Glutamatergic neuron (in vitro differentiated cells): ENCODE results near the gene SHANK1. TPM values are rescaled to one million over a fixed set of nuclear protein-coding genes. Genes with fewer than 3 reads are reported as not detected.

ENCODE experiments used
- DNase-seq: peaks from one replicate; pipeline ENCODE4 v3.0.0; 2022
- H3K27ac Mint-ChIP-seq: one replicate; pipeline ENCODE4 v1.8.0; 2020; ENCODE audit warnings: mild to moderate bottlenecking, mixed read lengths, inconsistent platforms; ENCODE audit not compliant: unreplicated experiment
- H3K27me3 Mint-ChIP-seq: one replicate; pipeline ENCODE4 v1.8.0; 2020; ENCODE audit warnings: mild to moderate bottlenecking, moderate library complexity, mixed read lengths, inconsistent platforms; ENCODE audit not compliant: unreplicated experiment
- H3K36me3 Mint-ChIP-seq: one replicate; pipeline ENCODE4 v1.8.0; 2020; ENCODE audit warnings: mild to moderate bottlenecking, mixed read lengths, inconsistent platforms; ENCODE audit not compliant: unreplicated experiment
- H3K4me1 Mint-ChIP-seq: one replicate; pipeline ENCODE4 v1.8.0; 2020; ENCODE audit warnings: mild to moderate bottlenecking, low read depth, mixed read lengths, inconsistent platforms; ENCODE audit not compliant: unreplicated experiment
- H3K4me3 Mint-ChIP-seq: one replicate; pipeline ENCODE4 v1.8.0; 2020; ENCODE audit warnings: mild to moderate bottlenecking, mixed read lengths, inconsistent platforms; ENCODE audit not compliant: unreplicated experiment
- H3K9me3 Mint-ChIP-seq: one replicate; pipeline ENCODE4 v1.8.0; 2020; ENCODE audit warnings: mild to moderate bottlenecking, moderate library complexity, mixed read lengths, inconsistent platforms; ENCODE audit not compliant: unreplicated experiment
- CTCF ChIP-seq: fragments of 200-600 bp; sonication (generic); IDR thresholded peaks from one replicate; pipeline ENCODE4 v1.5.0; 2021; ENCODE audit not compliant: partially characterized antibody, unreplicated experiment
- total RNA-seq: library from RNA; stranded (reverse); fragmentation: NEBNext Ultra II Directional; extraction: Animal tissue kit (Norgen Biotek cat#: 25700); gene quantifications from one replicate; pipeline ENCODE4 v1.2.1, GENCODE V29; 2021; ENCODE audit not compliant: unreplicated experiment

The SHANK1 gene
- total RNA-seq, 1 donor from 2014 or later, result 19.0 TPM

- peaks cover 12% of the 10 kb centered on the region for H3K9me3 Mint-ChIP-seq
- DNase-seq, result peak; percentile 53
- no peaks in the 10 kb centered on the region for H3K36me3 Mint-ChIP-seq
- no peak for TF ChIP-seq CTCF
- H3K4me3 Mint-ChIP-seq, result peak overlapping the region; percentile 94
- H3K27me3 Mint-ChIP-seq, result peaks cover 27% of the 10 kb centered on the region
- peaks cover 5% of the 10 kb centered on the region for H3K4me1 Mint-ChIP-seq
- peak overlapping the region; percentile 85 for H3K27ac Mint-ChIP-seq
Measured at GRCh38 chr19:50693064-50693975, 26.3 kb downstream of the SHANK1 start.

GRCh38 chr19:50690439-50690838 lies 29.2 kb downstream of the SHANK1 start:
- peaks cover 3% of the 10 kb centered on the region for H3K4me1 Mint-ChIP-seq
- no peak overlapping the region for H3K4me3 Mint-ChIP-seq
- no peak for DNase-seq
- peaks cover 8% of the 10 kb centered on the region for H3K9me3 Mint-ChIP-seq
- H3K36me3 Mint-ChIP-seq, result peaks cover 5% of the 10 kb centered on the region
- H3K27ac Mint-ChIP-seq, result no peak overlapping the region
- no peak for TF ChIP-seq CTCF
- H3K27me3 Mint-ChIP-seq, result peaks cover 17% of the 10 kb centered on the region

GRCh38 chr19:50688766-50689165 lies 30.8 kb downstream of the SHANK1 start:
- no peak for TF ChIP-seq CTCF
- Mint-ChIP-seq H3K27me3 (peaks cover 13% of the 10 kb centered on the region), H3K27ac (no peak overlapping the region), H3K4me3 (no peak overlapping the region), H3K4me1 (no peaks in the 10 kb centered on the region), H3K9me3 (peaks cover 3% of the 10 kb centered on the region), H3K36me3 (peaks cover 12% of the 10 kb centered on the region)
- no peak for DNase-seq

- no peak for DNase-seq
- H3K27ac Mint-ChIP-seq, result no peak overlapping the region
- peaks cover 2% of the 10 kb centered on the region for H3K9me3 Mint-ChIP-seq
- no peak for TF ChIP-seq CTCF
- peaks cover 10% of the 10 kb centered on the region for H3K27me3 Mint-ChIP-seq
- no peaks in the 10 kb centered on the region for H3K4me1 Mint-ChIP-seq
- peaks cover 13% of the 10 kb centered on the region for H3K36me3 Mint-ChIP-seq
- H3K4me3 Mint-ChIP-seq, result peak overlapping the region; percentile 6
Measured at GRCh38 chr19:50686310-50687032, 33.1 kb downstream of the SHANK1 start.
